Neural cell (in vitro differentiated cells): ENCODE data around the gene KIFBP. TPM values are rescaled to one million over a fixed set of nuclear protein-coding genes. Genes with fewer than 3 reads are reported as not detected.

Experiments
- H2AFZ ChIP-seq: fragments of 200-600, 300-800 bp; sonication (generic), shearing (Covaris generic); 2 replicates; pipeline ENCODE4 v1.6.0; 2014; ENCODE audit warnings: low read depth, mild to moderate bottlenecking, antibody characterized with exemption, low read length, moderate library complexity
- H3F3A ChIP-seq: fragments of 200-600 bp; shearing (Covaris generic); 2 replicates; pipeline ENCODE4 v1.6.1; 2016; ENCODE audit warnings: mild to moderate bottlenecking, moderate library complexity, mixed read lengths, antibody characterized with exemption, low read length; ENCODE audit not compliant: insufficient read depth, poor library complexity, severe bottlenecking
- H3K27ac ChIP-seq: fragments of 200-600, 300-800 bp; sonication (generic), shearing (Covaris generic); 2 replicates; pipeline ENCODE4 v1.5.1; 2014; ENCODE audit warnings: mild to moderate bottlenecking, low read length, moderate library complexity
- H3K27me3 ChIP-seq: fragments of 300-800, 200-600 bp; sonication (generic), shearing (Covaris generic); 2 replicates; pipeline ENCODE4 v1.6.0; 2014; ENCODE audit warnings: mild to moderate bottlenecking, low read depth, low read length, moderate library complexity; ENCODE audit not compliant: insufficient read depth
- H3K36me3 ChIP-seq: fragments of 300-800, 200-600 bp; sonication (generic), shearing (Covaris generic); 2 replicates; pipeline ENCODE4 v1.5.1; 2014; ENCODE audit warnings: mild to moderate bottlenecking, antibody characterized with exemption, low read length, moderate library complexity; ENCODE audit not compliant: insufficient read depth
- H3K4me2 ChIP-seq: fragments of 300-800, 200-600 bp; sonication (generic), shearing (Covaris generic); 2 replicates; pipeline ENCODE4 v1.6.0; 2014; ENCODE audit warnings: mild to moderate bottlenecking, low read length
- H3K4me3 ChIP-seq: fragments of 300-800, 200-600 bp; sonication (generic), shearing (Covaris generic); 2 replicates; pipeline ENCODE4 v1.5.1; 2014; ENCODE audit warnings: mild to moderate bottlenecking, low read length, moderate library complexity
- H3K79me2 ChIP-seq: fragments of 200-600 bp; shearing (Covaris generic); replicated peaks from 2 replicates; pipeline ENCODE4 v1.6.0; 2014; ENCODE audit warnings: mild to moderate bottlenecking, low read length, moderate library complexity; ENCODE audit not compliant: insufficient read depth
- H3K9ac ChIP-seq: fragments of 300-800, 200-600 bp; sonication (generic), shearing (Covaris generic); 2 replicates; pipeline ENCODE4 v1.6.1; 2016; ENCODE audit warnings: mild to moderate bottlenecking, low read length, mixed read lengths
- H3K9me2 ChIP-seq: fragments of 200-600 bp; shearing (Covaris generic); 2 replicates; pipeline ENCODE4 v1.6.1; 2016; ENCODE audit warnings: mild to moderate bottlenecking, low read length, mixed read lengths; ENCODE audit not compliant: insufficient read depth
- H3K9me3 ChIP-seq: fragments of 200-600, 300-800 bp; sonication (generic), shearing (Covaris generic); 2 replicates; pipeline ENCODE4 v1.6.1; 2016; ENCODE audit warnings: mild to moderate bottlenecking, mixed run types, low read length, moderate library complexity, mixed read lengths
- H4K20me1 ChIP-seq: fragments of 200-600 bp; shearing (Covaris generic); 2 replicates; pipeline ENCODE4 v1.6.1; 2016; ENCODE audit warnings: mild to moderate bottlenecking, mixed run types; ENCODE audit not compliant: insufficient read depth
- CTCF ChIP-seq: fragments of 450-650 bp; IDR thresholded peaks from 2 replicates; pipeline ENCODE4 v1.5.1; 2014; ENCODE audit warnings: antibody characterized with exemption, mild to moderate bottlenecking, moderate library complexity; ENCODE audit not compliant: poor library complexity, severe bottlenecking
- EP300 ChIP-seq: fragments of 450-650 bp; conservative IDR thresholded peaks from 2 replicates; pipeline ENCODE4 v1.6.1; 2014; ENCODE audit warnings: antibody characterized with exemption, mild to moderate bottlenecking, moderate library complexity; ENCODE audit not compliant: poor library complexity, severe bottlenecking
- EZH2 ChIP-seq: fragments of 200-600, 300-800 bp; shearing (Covaris generic), sonication (generic); IDR thresholded peaks from 2 replicates; pipeline ENCODE4 v1.6.1; 2014; ENCODE audit warnings: antibody characterized with exemption, low read length, borderline replicate concordance, mild to moderate bottlenecking; ENCODE audit not compliant: insufficient read depth, poor library complexity, severe bottlenecking
- MXI1 ChIP-seq: fragments of 450-650 bp; conservative IDR thresholded peaks from 2 replicates; pipeline ENCODE4 v1.6.1; 2014; ENCODE audit warnings: antibody characterized with exemption, mild to moderate bottlenecking; ENCODE audit not compliant: poor library complexity, severe bottlenecking
- POLR2AphosphoS5 ChIP-seq: IDR thresholded peaks from 2 replicates; pipeline ENCODE4 v1.6.1; 2012
- RAD21 ChIP-seq: fragments of 450-650 bp; conservative IDR thresholded peaks from 2 replicates; pipeline ENCODE4 v1.6.1; 2014; ENCODE audit warnings: antibody characterized with exemption, mild to moderate bottlenecking, moderate library complexity
- SMC3 ChIP-seq: fragments of 450-650 bp; conservative IDR thresholded peaks from 2 replicates; pipeline ENCODE4 v1.6.1; 2014; ENCODE audit warnings: antibody characterized with exemption, mild to moderate bottlenecking, moderate library complexity; ENCODE audit not compliant: poor library complexity
- TAF1 ChIP-seq: IDR thresholded peaks from 2 replicates; pipeline ENCODE4 v1.6.1; 2012; ENCODE audit warnings: low read depth
- polyA plus RNA-seq: library from polyadenylated mRNA; depleted of rRNA; stranded (reverse); fragments of >200 nt; gene quantifications from 2 replicates; pipeline ENCODE4 v1.2.3, GENCODE V29; 2014
- TF ChIP-seq, protein P1 (sequence below): IDR thresholded peaks from 2 replicates; pipeline ENCODE4 v1.6.1; 2012; ENCODE audit warnings: borderline replicate concordance

Gene KIFBP
- polyA plus RNA-seq, 1 donor from 2014 or later: 76.9 TPM

DNA sequence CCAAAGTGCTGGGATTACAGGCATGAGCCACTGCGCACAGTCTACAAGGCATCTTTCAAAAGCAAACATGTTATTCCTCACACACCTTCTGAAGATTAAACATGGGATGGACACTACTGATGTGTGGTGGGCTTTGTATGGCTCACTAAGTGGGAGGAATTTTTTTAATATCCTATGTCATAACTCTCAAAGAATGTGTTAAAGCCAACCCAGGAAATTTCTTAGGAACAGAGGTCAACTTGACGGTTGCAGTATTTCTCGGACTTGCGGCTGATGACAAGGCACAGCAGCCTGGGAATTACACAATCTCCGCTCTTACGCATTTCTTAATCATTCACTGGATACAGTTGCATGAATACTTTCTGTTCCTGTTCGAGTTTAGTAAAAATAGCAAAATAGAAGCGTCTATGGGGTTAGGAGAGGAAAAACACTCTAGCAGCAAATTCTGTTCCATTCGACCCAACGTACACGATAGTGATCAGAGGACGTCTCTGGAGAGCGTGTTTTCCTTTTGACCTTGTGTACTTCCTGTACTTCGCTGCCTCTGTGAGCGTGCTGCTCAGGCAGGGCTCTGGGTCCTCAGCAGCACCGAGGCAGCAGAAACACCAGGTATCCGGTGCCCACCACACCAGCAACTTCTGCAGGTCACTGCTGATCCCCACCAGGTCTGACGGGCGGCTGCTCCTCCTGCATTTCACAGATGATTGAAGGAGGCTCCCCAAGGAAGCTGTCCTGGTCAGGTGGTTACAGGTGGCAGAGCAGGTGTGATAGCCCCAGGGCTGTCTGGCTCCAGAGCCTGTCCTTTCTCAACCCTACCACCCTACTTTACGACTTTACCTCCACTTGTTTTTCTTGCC is 72.9 kb downstream of the KIFBP start:
- H3K9me2 ChIP-seq: no peaks in the 10 kb centered on the region
- TF ChIP-seq EP300 (no peak), EZH2 (no peak), CTCF (no peak), TAF1 (no peak), POLR2AphosphoS5 (no peak), SMC3 (no peak), MXI1 (no peak), RAD21 (no peak)
- TF ChIP-seq, protein P1, sequence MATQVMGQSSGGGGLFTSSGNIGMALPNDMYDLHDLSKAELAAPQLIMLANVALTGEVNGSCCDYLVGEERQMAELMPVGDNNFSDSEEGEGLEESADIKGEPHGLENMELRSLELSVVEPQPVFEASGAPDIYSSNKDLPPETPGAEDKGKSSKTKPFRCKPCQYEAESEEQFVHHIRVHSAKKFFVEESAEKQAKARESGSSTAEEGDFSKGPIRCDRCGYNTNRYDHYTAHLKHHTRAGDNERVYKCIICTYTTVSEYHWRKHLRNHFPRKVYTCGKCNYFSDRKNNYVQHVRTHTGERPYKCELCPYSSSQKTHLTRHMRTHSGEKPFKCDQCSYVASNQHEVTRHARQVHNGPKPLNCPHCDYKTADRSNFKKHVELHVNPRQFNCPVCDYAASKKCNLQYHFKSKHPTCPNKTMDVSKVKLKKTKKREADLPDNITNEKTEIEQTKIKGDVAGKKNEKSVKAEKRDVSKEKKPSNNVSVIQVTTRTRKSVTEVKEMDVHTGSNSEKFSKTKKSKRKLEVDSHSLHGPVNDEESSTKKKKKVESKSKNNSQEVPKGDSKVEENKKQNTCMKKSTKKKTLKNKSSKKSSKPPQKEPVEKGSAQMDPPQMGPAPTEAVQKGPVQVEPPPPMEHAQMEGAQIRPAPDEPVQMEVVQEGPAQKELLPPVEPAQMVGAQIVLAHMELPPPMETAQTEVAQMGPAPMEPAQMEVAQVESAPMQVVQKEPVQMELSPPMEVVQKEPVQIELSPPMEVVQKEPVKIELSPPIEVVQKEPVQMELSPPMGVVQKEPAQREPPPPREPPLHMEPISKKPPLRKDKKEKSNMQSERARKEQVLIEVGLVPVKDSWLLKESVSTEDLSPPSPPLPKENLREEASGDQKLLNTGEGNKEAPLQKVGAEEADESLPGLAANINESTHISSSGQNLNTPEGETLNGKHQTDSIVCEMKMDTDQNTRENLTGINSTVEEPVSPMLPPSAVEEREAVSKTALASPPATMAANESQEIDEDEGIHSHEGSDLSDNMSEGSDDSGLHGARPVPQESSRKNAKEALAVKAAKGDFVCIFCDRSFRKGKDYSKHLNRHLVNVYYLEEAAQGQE: no peak
- H3F3A ChIP-seq: no peaks in the 10 kb centered on the region
- no peaks in the 10 kb centered on the region for H3K36me3 ChIP-seq
- no peaks in the 10 kb centered on the region for H3K9me3 ChIP-seq
- no peak overlapping the region for H2AFZ ChIP-seq
- H3K27me3 ChIP-seq: no peaks in the 10 kb centered on the region
- H3K4me2 ChIP-seq: no peak overlapping the region
- H4K20me1 ChIP-seq: no peaks in the 10 kb centered on the region
- H3K79me2 ChIP-seq: no peaks in the 10 kb centered on the region
- H3K27ac ChIP-seq: no peak overlapping the region
- H3K9ac ChIP-seq: no peak overlapping the region
- H3K4me3 ChIP-seq: no peak overlapping the region

DNA sequence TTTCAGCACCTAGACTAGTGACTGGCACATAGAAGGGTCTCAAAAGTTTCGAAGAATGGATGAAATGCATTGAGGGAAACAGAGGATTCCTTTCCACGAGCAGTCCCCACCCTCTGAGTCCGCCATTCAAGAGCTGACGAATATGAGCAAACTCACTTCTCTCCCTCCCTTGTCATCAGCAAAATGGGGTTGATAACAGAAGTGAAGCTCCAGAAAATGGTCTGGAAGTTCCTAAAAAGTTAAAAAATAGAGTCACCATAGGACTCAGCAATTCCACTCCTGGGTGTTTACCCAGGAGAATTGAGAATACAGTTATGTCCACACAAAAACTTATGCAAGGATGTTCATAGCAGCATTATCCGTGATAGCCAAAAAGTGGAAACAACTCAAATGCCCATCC is 74.3 kb downstream of the KIFBP start:
- Histone ChIP-seq H3K27ac (no peak overlapping the region), H2AFZ (no peak overlapping the region), H3K9me2 (no peaks in the 10 kb centered on the region), H3K27me3 (no peaks in the 10 kb centered on the region), H3K4me2 (no peak overlapping the region), H3K36me3 (no peaks in the 10 kb centered on the region), H3K79me2 (no peaks in the 10 kb centered on the region), H4K20me1 (no peaks in the 10 kb centered on the region), H3K4me3 (no peak overlapping the region), H3F3A (no peaks in the 10 kb centered on the region), H3K9me3 (no peaks in the 10 kb centered on the region), H3K9ac (no peak overlapping the region)
- TF ChIP-seq EP300: no peak
- no peak for TF ChIP-seq RAD21
- TF ChIP-seq, protein P1: no peak
- TF ChIP-seq EZH2: no peak
- no peak for TF ChIP-seq CTCF
- TF ChIP-seq TAF1: no peak
- TF ChIP-seq SMC3: no peak
- TF ChIP-seq POLR2AphosphoS5: no peak
- TF ChIP-seq MXI1: no peak
